HG03521 (cell line): Measurements from ENCODE around the gene MAP1A.

Source experiments
- ATAC-seq: cut with Tn5 transposase; IDR thresholded peaks from one replicate; pipeline ENCODE4 v1.9.1; 2021; ENCODE audit warnings: mild to moderate bottlenecking, moderate library complexity; ENCODE audit not compliant: unreplicated experiment

Gene MAP1A

GRCh38 chr15:43510200-43511011 is 7.0 kb upstream of the MAP1A start:
- ATAC-seq = peak; percentile 96

- no peak for ATAC-seq
Observed at GRCh38 chr15:43511012-43511885, 6.2 kb upstream of the MAP1A start.

- no peak for ATAC-seq
Observed at GRCh38 chr15:43513550-43513949, 3.9 kb upstream of the MAP1A start.

GRCh38 chr15:43514241-43515057 is 3.0 kb upstream of the MAP1A start:
- ATAC-seq = no peak

- no peak for ATAC-seq
Observed at GRCh38 chr15:43515741-43516140, 1.7 kb upstream of the MAP1A start.

GRCh38 chr15:43516185-43516584 is 1.2 kb upstream of the MAP1A start:
- ATAC-seq = no peak

GRCh38 chr15:43516801-43517353 is 531 bp upstream of the MAP1A start:
- no peak for ATAC-seq

- ATAC-seq = no peak
Observed at GRCh38 chr15:43518197-43518761, 871 bp downstream of the MAP1A start.

GRCh38 chr15:43519196-43519595 is 1.8 kb downstream of the MAP1A start:
- no peak for ATAC-seq

- no peak for ATAC-seq
Observed at GRCh38 chr15:43520138-43520537, 2.7 kb downstream of the MAP1A start.

GRCh38 chr15:43521419-43521818 is 4.0 kb downstream of the MAP1A start:
- ATAC-seq = no peak

- ATAC-seq = no peak
Observed at GRCh38 chr15:43522247-43522646, 4.8 kb downstream of the MAP1A start.

- no peak for ATAC-seq
Observed at GRCh38 chr15:43523646-43524045, 6.2 kb downstream of the MAP1A start.

- ATAC-seq = no peak
Observed at GRCh38 chr15:43524254-43524845, 6.9 kb downstream of the MAP1A start.

GRCh38 chr15:43525131-43525530 is 7.7 kb downstream of the MAP1A start:
- no peak for ATAC-seq

- no peak for ATAC-seq
Observed at GRCh38 chr15:43526261-43526930, 9.0 kb downstream of the MAP1A start.

GRCh38 chr15:43527016-43527801 is 9.8 kb downstream of the MAP1A start:
- no peak for ATAC-seq

GRCh38 chr15:43527802-43528541 is 10.6 kb downstream of the MAP1A start:
- ATAC-seq = no peak
